GM23248 (cell line): ENCODE results near the gene RNU2-63P.

Experiments
- EZH2 ChIP-seq: fragments of 200-600 bp; sonication (generic); IDR thresholded peaks from 2 replicates; pipeline ENCODE4 v1.6.1; 2018; ENCODE audit warnings: antibody characterized with exemption, mild to moderate bottlenecking; ENCODE audit not compliant: insufficient read depth, poor library complexity, severe bottlenecking
- EZH2phosphoT487 ChIP-seq: fragments of 200-600 bp; sonication (generic); IDR thresholded peaks from 2 replicates; pipeline ENCODE4 v1.6.1; 2018; ENCODE audit warnings: antibody characterized with exemption, moderate library complexity, mild to moderate bottlenecking, low read depth; ENCODE audit not compliant: insufficient read depth

DNA sequence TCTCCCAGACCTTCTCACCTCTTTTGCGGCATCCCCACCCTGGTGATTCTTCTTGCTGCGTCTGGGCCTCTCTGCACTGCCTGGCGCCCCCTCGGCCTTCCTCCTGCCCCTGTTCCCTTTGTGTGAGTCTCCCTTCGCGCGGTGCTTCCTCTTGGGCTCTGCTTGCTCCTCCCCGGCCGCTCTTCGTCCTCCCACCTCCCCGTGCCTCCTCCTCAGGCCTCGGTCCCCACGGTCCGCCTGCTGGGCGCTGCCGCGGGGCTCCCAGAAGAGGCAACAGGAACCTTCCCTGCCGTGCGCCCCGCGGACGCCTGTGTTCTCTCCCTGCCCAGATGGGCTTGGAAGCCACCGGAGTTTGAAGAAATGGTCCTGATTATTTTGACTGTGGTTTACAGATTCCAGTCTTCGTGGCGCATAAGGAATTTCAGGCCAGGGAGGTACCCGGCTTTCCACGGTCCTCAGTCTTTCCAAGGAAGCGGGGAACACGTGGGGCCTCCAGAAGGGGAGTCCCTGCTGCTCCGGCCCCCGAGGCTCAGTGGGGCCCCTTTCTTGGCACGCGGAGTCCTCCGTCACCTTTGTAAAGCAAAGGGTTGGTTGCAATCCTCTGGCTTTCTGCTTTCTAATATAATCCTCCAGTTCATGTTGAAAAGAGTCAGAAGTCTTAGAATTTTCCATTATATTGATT, 13.1 kb downstream of the RNU2-63P start:
- TF ChIP-seq EZH2 (no peak), EZH2phosphoT487 (no peak)
